CD1c-positive myeloid dendritic cell (primary cell): Measurements from ENCODE around the gene PKD1.

ENCODE experiments used
- DNase-seq: peaks from one replicate; pipeline ENCODE4 v3.0.0-alpha.2; 2016; ENCODE audit errors: extremely low spot score

The PKD1 gene

GRCh38 chr16:2135770-2136490 is at the start of gene PKD1:
PKD1 (minus strand) TSS chr16:2135898; CDS start chr16:2135689, 209 bp downstream.
- DNase-seq, result peak; percentile 94

GRCh38 chr16:2184962-2185361 is 49.3 kb upstream of the PKD1 start:
- no peak for DNase-seq

GRCh38 chr16:2184346-2184745 is 48.6 kb upstream of the PKD1 start:
- no peak for DNase-seq

- no peak for DNase-seq
These were observed 48.0 kb upstream of the PKD1 start for GRCh38 chr16:2183671-2184070.

- no peak for DNase-seq
These were observed 46.3 kb upstream of the PKD1 start for GRCh38 chr16:2181952-2182351.

- DNase-seq, result no peak
These were observed 45.5 kb upstream of the PKD1 start for GRCh38 chr16:2180962-2181923.

GRCh38 chr16:2180461-2180860 is 44.8 kb upstream of the PKD1 start:
- DNase-seq, result no peak

- no peak for DNase-seq
These were observed 43.9 kb upstream of the PKD1 start for GRCh38 chr16:2179576-2179975.

- no peak for DNase-seq
These were observed 43.4 kb upstream of the PKD1 start for GRCh38 chr16:2179107-2179501.

GRCh38 chr16:2178321-2179106 is 42.8 kb upstream of the PKD1 start:
- peak; percentile 41 for DNase-seq

GRCh38 chr16:2177561-2177960 is 41.9 kb upstream of the PKD1 start:
- DNase-seq, result no peak

GRCh38 chr16:2177101-2177500 is 41.4 kb upstream of the PKD1 start:
- DNase-seq, result no peak

GRCh38 chr16:2176047-2176446 is 40.3 kb upstream of the PKD1 start:
- DNase-seq, result no peak

GRCh38 chr16:2175454-2175853 is 39.8 kb upstream of the PKD1 start:
- no peak for DNase-seq

GRCh38 chr16:2174396-2175131 is 38.9 kb upstream of the PKD1 start:
- DNase-seq, result no peak

- DNase-seq, result no peak
These were observed 38.2 kb upstream of the PKD1 start for GRCh38 chr16:2173916-2174315.

- DNase-seq, result no peak
These were observed 37.7 kb upstream of the PKD1 start for GRCh38 chr16:2173366-2173765.

- no peak for DNase-seq
These were observed 37.1 kb upstream of the PKD1 start for GRCh38 chr16:2172688-2173335.

GRCh38 chr16:2171601-2172178 is 36.0 kb upstream of the PKD1 start:
- no peak for DNase-seq

GRCh38 chr16:2170587-2171435 is 35.1 kb upstream of the PKD1 start:
- DNase-seq, result no peak
